GM21360 (cell line): ENCODE measurements around the gene AGO4.
"Not testable (repeated sequence)": the region's sequence is repeated elsewhere in the genome, so short reads cannot be mapped to it uniquely, and the experiment has no call there.

Experiments used
- ATAC-seq: cut with Tn5 transposase; IDR thresholded peaks from one replicate; pipeline ENCODE4 v1.9.1; 2021; ENCODE audit warnings: mild to moderate bottlenecking, moderate library complexity; ENCODE audit not compliant: unreplicated experiment

Gene AGO4

GRCh38 chr1:35810096-35810881 is 2.5 kb downstream of the AGO4 start:
- no peak for ATAC-seq

- ATAC-seq: not testable (repeated sequence)
Measured at GRCh38 chr1:35812754-35813153, 4.9 kb downstream of the AGO4 start.

DNA sequence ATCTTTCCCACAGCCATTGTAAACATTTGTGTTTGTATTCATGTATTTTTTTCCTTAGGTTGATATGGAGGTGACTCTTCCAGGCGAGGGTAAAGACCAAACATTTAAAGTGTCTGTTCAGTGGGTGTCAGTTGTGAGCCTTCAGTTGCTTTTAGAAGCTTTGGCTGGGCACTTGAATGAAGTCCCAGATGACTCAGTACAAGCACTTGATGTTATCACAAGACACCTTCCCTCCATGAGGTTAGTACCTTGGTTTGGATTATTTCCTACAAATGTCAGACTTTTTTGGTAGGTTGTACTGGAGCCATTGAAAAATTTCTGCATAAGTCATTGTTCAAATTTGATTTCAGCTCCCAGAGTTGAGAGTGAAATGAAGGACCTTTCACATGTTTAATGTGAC is 17.4 kb downstream of the AGO4 start:
- ATAC-seq: no peak

GRCh38 chr1:35832276-35832905 is 24.6 kb downstream of the AGO4 start:
- ATAC-seq: no peak

DNA sequence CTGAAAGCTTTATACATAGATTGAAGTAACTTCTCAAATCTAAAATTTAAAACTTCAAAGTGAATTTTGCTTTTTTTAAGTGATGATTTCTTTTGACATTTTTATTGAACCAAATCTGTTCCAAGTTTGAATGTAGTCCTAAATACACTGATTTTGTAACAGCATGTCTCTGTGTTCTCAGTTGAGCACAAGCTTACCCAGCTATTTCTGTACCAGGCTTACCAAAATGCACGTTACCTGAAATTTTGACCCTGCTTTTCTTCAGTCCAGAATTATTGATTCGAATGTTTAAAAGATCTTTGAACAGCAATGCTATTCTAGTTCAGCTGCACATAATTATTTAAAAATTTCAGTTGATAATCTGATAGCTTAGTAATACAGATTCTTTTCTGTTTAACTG is 25.6 kb downstream of the AGO4 start:
- no peak for ATAC-seq

DNA sequence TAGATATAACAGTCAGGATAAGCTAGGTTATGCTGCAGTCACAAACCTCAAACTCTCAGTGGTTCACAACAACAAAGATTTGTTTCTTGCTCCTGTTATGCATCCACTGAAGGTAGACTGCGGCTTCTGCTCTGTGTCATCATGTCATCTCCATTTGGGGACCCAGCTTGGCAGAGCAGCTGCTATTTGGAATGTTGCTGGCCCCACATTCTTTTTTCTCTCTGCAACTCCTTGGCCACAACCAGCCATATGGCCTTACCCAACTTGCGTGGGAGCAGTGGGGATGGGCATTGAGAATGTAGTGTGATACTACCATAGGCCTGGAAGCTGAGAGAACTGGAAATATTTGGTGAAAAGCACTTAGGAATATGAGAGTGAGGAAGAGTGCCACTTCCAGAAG is 26.4 kb downstream of the AGO4 start:
- ATAC-seq: no peak

DNA sequence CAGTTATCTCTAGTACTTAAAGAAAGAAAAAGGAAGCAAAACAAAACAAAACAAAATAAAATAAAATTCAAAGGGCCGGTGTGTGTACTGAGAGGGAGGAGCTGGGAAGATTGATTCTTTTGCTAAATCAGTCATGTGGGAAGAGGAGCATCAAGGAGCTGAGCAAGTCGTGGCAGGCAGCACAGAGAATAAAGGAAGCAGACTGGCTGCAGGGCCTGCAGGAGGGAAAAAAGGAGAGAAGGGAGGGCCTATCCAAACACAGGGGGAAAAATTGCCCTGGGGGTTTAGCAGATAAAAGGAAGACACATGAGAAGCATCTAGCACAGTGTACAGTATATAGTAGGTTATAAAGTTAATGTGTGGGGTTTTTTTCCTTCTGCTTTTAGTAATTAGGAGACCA is 27.6 kb downstream of the AGO4 start:
- no peak for ATAC-seq

- no peak for ATAC-seq
Measured at GRCh38 chr1:35836734-35837133, 28.9 kb downstream of the AGO4 start.

DNA sequence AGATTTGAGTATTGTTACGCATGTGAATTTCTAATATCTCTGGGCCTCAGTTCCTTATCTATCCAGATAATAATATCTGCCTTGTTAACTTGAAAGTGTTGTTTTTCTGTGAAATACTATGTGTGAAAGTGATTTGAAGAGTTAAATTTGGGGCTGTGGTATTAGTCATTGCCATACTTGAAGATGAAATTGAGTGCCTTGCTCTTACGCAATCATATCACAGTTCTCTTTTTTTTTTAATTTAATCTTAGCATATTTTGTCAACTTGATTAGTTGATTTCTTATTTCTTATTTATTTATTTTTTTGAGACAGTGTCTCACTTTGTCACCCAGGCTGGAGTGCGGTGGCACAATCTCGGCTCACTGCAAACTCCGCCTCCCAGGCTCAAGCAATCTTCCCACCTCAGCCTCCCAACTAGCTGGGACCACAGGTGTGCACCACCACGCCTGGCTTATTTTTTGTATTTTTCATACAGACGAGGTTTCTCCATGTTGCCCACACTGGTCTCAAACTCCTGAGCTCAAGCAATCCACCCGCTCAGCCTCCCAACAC is 31.0 kb downstream of the AGO4 start:
- no peak for ATAC-seq

DNA sequence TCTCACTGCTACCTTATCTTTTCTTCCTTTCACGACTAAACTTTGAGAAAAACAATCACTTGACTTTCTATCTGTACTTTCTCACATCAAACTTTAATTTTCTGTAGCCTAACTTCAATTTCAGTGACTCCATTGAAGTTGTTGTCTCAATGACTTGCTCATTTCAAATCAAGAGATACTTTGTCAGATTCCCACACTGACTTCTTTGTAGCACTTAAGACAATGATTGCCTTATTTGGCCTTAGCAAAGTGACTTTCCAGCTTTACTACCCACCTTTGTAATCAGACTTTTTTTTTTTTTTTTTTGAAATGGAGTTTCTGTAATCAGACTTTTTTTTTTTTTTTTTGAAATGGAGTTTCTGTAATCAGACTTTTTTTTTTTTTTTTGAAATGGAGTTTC is 37.0 kb downstream of the AGO4 start:
- no peak for ATAC-seq

GRCh38 chr1:35845766-35846165 is 38.0 kb downstream of the AGO4 start:
- ATAC-seq: no peak

DNA sequence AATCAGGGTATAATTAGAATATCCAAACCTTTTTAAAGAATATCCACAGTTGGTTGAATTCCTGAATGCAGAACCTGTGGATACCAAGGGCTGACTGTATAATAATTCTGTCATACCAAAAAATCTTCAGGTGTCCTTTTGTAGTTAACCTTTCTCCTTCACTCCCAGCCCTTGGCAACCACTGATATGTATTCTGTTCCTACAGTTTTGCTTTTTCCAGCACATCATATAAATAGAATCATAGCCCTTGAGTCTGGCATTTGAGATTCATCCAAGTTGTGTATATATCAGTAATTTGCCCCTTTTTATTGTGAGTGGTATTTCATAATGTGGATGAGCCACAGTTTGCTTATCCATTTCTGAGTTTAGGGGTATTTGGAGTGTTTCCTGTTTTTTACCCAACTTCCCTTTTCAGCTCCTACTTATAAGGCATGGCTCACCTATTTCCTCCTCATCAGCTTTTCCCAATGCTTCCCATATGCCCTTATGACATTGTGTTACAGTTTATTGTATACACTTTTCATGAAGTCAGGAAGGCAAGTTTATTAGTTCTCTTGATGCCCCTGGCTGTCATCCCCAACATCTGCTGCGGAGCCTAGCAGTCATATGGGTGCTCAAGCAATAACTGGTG is 40.2 kb downstream of the AGO4 start:
- no peak for ATAC-seq

GRCh38 chr1:35850051-35850450 is 42.2 kb downstream of the AGO4 start:
- no peak for ATAC-seq

GRCh38 chr1:35850716-35851115 is 42.9 kb downstream of the AGO4 start:
- ATAC-seq: no peak

DNA sequence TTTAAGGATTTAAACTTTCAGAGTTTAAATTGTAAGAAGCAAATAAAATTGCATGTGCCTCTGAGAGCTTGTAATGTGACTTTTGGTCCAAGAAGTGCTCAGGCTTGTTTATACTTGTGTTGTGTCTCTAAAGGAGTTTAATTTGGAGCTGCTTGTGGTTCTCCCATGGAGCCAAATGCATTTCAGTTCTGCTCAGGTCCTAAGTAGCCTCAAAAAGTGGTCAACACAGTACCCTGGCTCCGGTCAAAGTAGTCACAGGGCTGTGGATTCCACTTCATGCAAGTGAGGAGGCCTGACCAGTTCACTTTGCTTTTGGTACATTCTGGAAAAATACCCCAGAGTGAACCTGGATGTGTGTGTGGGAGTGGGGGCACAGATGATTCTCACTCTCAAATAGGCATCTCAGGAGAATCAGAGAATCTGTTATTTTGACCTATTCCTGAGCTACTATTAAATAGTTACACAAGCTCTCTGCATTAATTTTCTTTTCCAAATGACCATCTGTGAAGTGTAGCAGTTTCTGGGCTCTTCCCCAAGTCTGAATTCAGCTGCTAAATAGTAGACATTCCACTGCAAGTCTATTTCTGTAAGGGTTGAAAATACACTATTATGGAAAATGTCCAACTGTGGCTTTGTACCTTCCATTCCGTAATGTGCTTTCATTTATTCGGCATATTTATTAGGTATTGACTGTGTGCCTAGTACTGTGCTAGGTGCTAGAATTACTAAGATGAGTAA is 43.5 kb downstream of the AGO4 start:
- no peak for ATAC-seq

- ATAC-seq: no peak
Measured at GRCh38 chr1:35852241-35852640, 44.4 kb downstream of the AGO4 start.

GRCh38 chr1:35854989-35855700 is 47.3 kb downstream of the AGO4 start:
- no peak for ATAC-seq

- ATAC-seq: no peak
Measured at GRCh38 chr1:35856964-35857363, 49.1 kb downstream of the AGO4 start.

DNA sequence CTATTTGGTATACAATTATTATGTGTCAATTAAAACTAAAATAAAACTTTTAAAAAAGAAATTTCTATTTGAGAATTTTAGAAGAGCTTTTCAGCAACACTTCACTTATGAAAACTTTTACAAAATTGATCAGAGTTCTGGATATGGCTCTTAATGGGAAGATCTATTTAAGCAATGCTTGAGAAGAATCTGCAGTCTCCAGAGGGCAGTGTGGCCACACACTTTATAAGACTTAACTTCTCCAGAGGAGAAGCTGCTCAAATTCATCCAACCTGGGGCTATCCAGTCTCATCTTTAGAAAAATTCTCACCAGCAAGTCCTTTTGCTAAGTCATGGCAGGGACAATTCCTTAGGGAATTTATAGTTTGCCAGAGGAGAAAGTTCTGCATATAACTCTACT is 50.0 kb downstream of the AGO4 start:
- ATAC-seq: no peak

DNA sequence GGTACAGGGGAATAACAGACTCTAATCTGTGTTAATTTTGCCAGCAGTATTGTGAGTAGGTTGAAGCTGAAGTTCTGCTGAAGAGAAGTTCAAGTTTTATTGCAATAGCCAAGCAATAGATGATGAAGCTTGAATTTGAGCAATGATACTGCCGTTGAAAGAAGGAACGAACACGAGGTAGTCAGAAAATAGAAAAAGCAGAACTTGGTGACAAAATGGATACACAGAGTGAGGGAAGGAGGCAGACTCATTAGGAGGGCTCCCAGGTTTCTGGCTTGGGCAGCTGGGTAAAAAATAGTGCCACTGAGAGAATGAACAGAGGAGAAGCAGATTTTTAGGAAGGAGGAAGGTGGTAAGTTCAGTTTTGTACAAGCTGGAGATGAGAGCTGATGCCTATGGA is 52.9 kb downstream of the AGO4 start:
- no peak for ATAC-seq

DNA sequence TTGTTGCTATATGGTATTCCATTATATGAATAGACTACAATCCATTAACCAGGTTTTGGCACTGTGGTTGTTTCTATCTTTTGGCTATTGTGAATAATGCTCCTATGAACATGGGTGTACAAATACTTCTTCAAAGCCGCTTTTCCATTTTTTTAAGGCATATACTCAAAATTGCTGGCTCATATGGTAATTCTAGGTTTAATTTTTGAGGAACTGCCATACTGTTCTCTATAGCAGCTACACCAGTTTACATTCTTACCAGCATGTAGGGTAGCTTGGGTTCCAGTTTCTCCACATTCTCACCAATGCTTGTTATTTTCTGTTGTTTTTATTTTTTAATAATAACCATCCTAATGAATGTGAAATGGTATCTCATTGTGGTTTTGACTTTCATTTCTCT is 55.3 kb downstream of the AGO4 start:
- no peak for ATAC-seq
